ENCODE data around the gene FAM199X. TPM values are rescaled to one million over a fixed set of nuclear protein-coding genes. Genes with fewer than 3 reads are reported as not detected.

The FAM199X gene
- total RNA-seq (16.1 TPM), polyA plus RNA-seq (1 to 10 TPM; 7.8 to 9.9 (median 8.5) TPM)

- DNase-seq, result peak; percentile 77 to 86 (median 82)
- ATAC-seq (ENCODE audit: low read depth in 2 of 2), result peak; percentile 96 to 99
Measured at GRCh38 chrX:104165894-104166734, at the start of gene FAM199X. Gene FAM199X (plus strand): TSS chrX:104166453. CDS start chrX:104166786, 333 bp downstream.

DNA sequence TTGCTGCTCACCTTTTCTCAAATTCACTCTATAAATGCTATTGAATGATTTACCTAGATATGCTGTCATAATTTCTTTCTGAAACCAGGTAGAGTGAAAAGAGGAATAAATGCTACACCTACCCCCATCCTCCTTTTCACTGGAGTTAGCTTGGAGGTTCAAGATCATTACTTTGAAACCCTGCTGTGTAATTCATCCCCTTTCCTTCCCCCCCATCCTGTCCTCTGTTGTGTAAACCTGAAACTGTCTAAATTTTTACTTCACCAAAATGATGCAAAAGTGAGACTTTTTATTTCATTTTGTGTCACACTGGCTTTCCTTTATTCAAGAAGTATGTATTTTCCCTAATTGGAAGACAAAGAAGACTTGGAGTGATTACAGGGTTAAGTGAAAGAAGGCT lies 48.5 kb upstream of the FAM199X start:
- Histone ChIP-seq H3K9me3 (ENCODE audit: control insufficient read depth in 2 of 2, low read length in 2 of 2) (no peaks in the 10 kb centered on the region), H3K27ac (ENCODE audit: insufficient read depth, low read length, poor library complexity, severe bottlenecking) (no peak overlapping the region), H3K27me3 (ENCODE audit: control insufficient read depth, insufficient read depth, low read length) (no peaks in the 10 kb centered on the region), H3K4me1 (ENCODE audit: control insufficient read depth, insufficient read depth, low read length, poor library complexity, severe bottlenecking) (peaks cover 18% of the 10 kb centered on the region), H3K4me3 (ENCODE audit: low read depth, low read length) (no peak overlapping the region), H3K36me3 (ENCODE audit: control insufficient read depth, insufficient read depth, low read length) (no peaks in the 10 kb centered on the region)
- H3K4me1 Mint-ChIP-seq, result peaks cover 16 to 54% (median 31%) of the 10 kb centered on the region in 4 donors
- no peaks in the 10 kb centered on the region for H3K27me3 Mint-ChIP-seq
- ATAC-seq (ENCODE audit: low read depth in 2 of 2) (no peak), DNase-seq (no peak)
- H3K27ac Mint-ChIP-seq, result peak overlapping the region in 1 of 3 donors; percentile 56
- H3K4me3 Mint-ChIP-seq, result peak overlapping the region in 1 of 4 donors; percentile 69
- peaks cover 0 to 2% (median 0%) of the 10 kb centered on the region in 7 donors for H3K9me3 Mint-ChIP-seq
- no peaks in the 10 kb centered on the region for H3K36me3 Mint-ChIP-seq

More at GRCh38 chrX:104165894-104166734, at the start of gene FAM199X:
- peaks cover 14% of the 10 kb centered on the region for H3K4me1 ChIP-seq (ENCODE audit: control insufficient read depth, insufficient read depth, low read length, poor library complexity, severe bottlenecking)
- no peaks in the 10 kb centered on the region for H3K9me3 Mint-ChIP-seq
- H3K36me3 ChIP-seq (ENCODE audit: control insufficient read depth, insufficient read depth, low read length), result peaks cover 2% of the 10 kb centered on the region
- H3K4me1 Mint-ChIP-seq, result peaks cover 10 to 39% (median 27%) of the 10 kb centered on the region in 4 donors
- peak within 1 kb of the TSS; percentile 88 to 98 (median 90) for H3K4me3 Mint-ChIP-seq
- no peaks in the 10 kb centered on the region for H3K9me3 ChIP-seq (ENCODE audit: control insufficient read depth in 2 of 2, low read length in 2 of 2)
- peak within 1 kb of the TSS; percentile 71 for H3K27ac ChIP-seq (ENCODE audit: insufficient read depth, low read length, poor library complexity, severe bottlenecking)
- H3K27me3 Mint-ChIP-seq, result no peaks in the 10 kb centered on the region
- peak within 1 kb of the TSS; percentile 90 to 98 (median 90) for H3K27ac Mint-ChIP-seq
- no peaks in the 10 kb centered on the region for H3K27me3 ChIP-seq (ENCODE audit: control insufficient read depth, insufficient read depth, low read length)
- H3K4me3 ChIP-seq (ENCODE audit: low read depth, low read length), result peak within 1 kb of the TSS; percentile 76
- peaks cover 3% of the 10 kb centered on the region for H3K36me3 Mint-ChIP-seq

DNA sequence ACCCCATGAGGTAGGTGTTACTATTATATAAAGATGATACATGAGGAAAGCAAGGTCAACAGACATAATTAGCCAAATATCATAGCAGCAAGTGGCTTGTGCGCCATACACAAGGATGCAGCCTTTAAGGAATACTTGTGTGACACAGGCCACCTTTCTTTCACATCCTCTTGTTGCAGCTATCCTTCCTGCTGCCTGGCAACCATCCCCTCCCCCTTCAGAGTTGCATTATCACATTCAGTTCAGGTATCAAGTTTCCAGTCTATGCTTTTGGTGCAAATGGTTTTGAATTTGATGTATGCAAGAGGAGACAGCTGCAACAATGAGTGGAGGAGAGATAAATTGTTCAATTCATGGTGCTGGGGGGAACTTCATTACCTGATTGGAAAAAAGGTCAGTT lies 47.5 kb upstream of the FAM199X start:
- Mint-ChIP-seq H3K4me3 (no peak overlapping the region), H3K27me3 (no peaks in the 10 kb centered on the region), H3K36me3 (no peaks in the 10 kb centered on the region), H3K9me3 (peaks cover 0 to 2% (median 0%) of the 10 kb centered on the region in 7 donors), H3K27ac (no peak overlapping the region), H3K4me1 (peaks cover 20 to 55% (median 34%) of the 10 kb centered on the region in 4 donors)
- DNase-seq (no peak), ATAC-seq (ENCODE audit: low read depth in 2 of 2) (no peak)
- no peak overlapping the region for H3K4me3 ChIP-seq (ENCODE audit: low read depth, low read length)
- H3K27me3 ChIP-seq (ENCODE audit: control insufficient read depth, insufficient read depth, low read length), result no peaks in the 10 kb centered on the region
- no peaks in the 10 kb centered on the region for H3K9me3 ChIP-seq (ENCODE audit: control insufficient read depth in 2 of 2, low read length in 2 of 2)
- H3K36me3 ChIP-seq (ENCODE audit: control insufficient read depth, insufficient read depth, low read length), result no peaks in the 10 kb centered on the region
- H3K4me1 ChIP-seq (ENCODE audit: control insufficient read depth, insufficient read depth, low read length, poor library complexity, severe bottlenecking), result peaks cover 18% of the 10 kb centered on the region
- H3K27ac ChIP-seq (ENCODE audit: insufficient read depth, low read length, poor library complexity, severe bottlenecking), result no peak overlapping the region

DNA sequence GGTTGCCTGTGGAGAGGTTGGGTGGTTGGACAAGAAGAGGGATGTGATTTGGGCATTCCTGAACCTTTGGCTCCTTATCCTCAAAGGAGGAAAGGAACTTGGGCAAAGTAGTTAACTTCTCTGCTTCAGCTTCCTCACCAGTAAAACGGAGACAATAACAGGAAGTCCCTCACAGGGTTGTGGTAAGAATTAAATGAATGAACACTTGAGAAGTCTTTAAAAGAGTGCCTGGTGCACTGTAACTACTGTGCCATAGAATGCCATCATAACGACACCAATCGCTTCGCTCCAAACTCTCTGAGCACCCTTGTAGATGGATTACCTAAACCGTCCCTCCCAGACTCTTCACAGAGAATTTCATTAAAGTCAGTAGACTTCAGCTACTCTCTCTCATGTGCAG lies 43.4 kb upstream of the FAM199X start:
- Mint-ChIP-seq H3K4me1 (peaks cover 20 to 59% (median 34%) of the 10 kb centered on the region in 4 donors), H3K9me3 (peaks cover 0 to 2% (median 0%) of the 10 kb centered on the region in 7 donors), H3K27me3 (no peaks in the 10 kb centered on the region), H3K36me3 (no peaks in the 10 kb centered on the region), H3K27ac (peak overlapping the region; percentile 91 to 96 (median 94)), H3K4me3 (peak overlapping the region; percentile 55 to 78 (median 65))
- DNase-seq, result peak in 2 of 3 donors; percentile 32 to 75
- H3K9me3 ChIP-seq (ENCODE audit: control insufficient read depth in 2 of 2, low read length in 2 of 2), result no peaks in the 10 kb centered on the region
- no peaks in the 10 kb centered on the region for H3K27me3 ChIP-seq (ENCODE audit: control insufficient read depth, insufficient read depth, low read length)
- peaks cover 22% of the 10 kb centered on the region for H3K4me1 ChIP-seq (ENCODE audit: control insufficient read depth, insufficient read depth, low read length, poor library complexity, severe bottlenecking)
- peak overlapping the region; percentile 42 for H3K4me3 ChIP-seq (ENCODE audit: low read depth, low read length)
- peak overlapping the region; percentile 51 for H3K27ac ChIP-seq (ENCODE audit: insufficient read depth, low read length, poor library complexity, severe bottlenecking)
- H3K36me3 ChIP-seq (ENCODE audit: control insufficient read depth, insufficient read depth, low read length), result no peaks in the 10 kb centered on the region
- ATAC-seq (ENCODE audit: low read depth in 2 of 2), result peak; percentile 90 to 94

DNA sequence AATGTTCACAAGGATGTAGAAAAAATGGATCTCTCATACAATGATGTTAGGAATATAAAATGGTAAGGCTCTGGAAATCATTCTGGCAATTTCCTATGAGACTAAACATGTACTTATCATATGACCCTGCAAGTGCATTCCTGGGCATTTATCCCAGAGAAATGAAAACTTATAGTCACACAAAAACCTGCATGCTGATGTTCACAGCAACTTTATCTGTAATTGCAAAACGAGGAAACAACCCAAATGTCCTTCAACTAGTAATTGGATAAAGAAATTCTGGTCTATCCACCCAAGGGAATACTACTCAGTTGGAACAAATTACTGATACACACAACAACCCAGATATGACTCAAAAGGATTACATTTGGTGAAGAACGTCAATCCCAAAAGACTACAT lies 39.4 kb upstream of the FAM199X start:
- H3K9me3 ChIP-seq (ENCODE audit: control insufficient read depth in 2 of 2, low read length in 2 of 2), result no peaks in the 10 kb centered on the region
- peaks cover 10% of the 10 kb centered on the region for H3K36me3 ChIP-seq (ENCODE audit: control insufficient read depth, insufficient read depth, low read length)
- peaks cover 22% of the 10 kb centered on the region for H3K4me1 ChIP-seq (ENCODE audit: control insufficient read depth, insufficient read depth, low read length, poor library complexity, severe bottlenecking)
- no peaks in the 10 kb centered on the region for H3K36me3 Mint-ChIP-seq
- H3K27me3 ChIP-seq (ENCODE audit: control insufficient read depth, insufficient read depth, low read length), result no peaks in the 10 kb centered on the region
- ATAC-seq (ENCODE audit: low read depth in 2 of 2) (no peak), DNase-seq (no peak)
- H3K4me1 Mint-ChIP-seq, result peaks cover 16 to 50% (median 31%) of the 10 kb centered on the region in 4 donors
- peak overlapping the region; percentile 12 to 89 (median 29) for H3K27ac Mint-ChIP-seq
- peak overlapping the region; percentile 26 for H3K4me3 ChIP-seq (ENCODE audit: low read depth, low read length)
- H3K27ac ChIP-seq (ENCODE audit: insufficient read depth, low read length, poor library complexity, severe bottlenecking), result no peak overlapping the region
- H3K4me3 Mint-ChIP-seq, result peak overlapping the region in 2 of 4 donors; percentile 7 to 51
- H3K9me3 Mint-ChIP-seq, result peaks cover 0 to 1% (median 0%) of the 10 kb centered on the region in 7 donors
- H3K27me3 Mint-ChIP-seq, result no peaks in the 10 kb centered on the region

GRCh38 chrX:104130808-104131207 lies 35.4 kb upstream of the FAM199X start:
- Histone ChIP-seq H3K9me3 (ENCODE audit: control insufficient read depth in 2 of 2, low read length in 2 of 2) (no peaks in the 10 kb centered on the region), H3K27me3 (ENCODE audit: control insufficient read depth, insufficient read depth, low read length) (no peaks in the 10 kb centered on the region), H3K4me3 (ENCODE audit: low read depth, low read length) (no peak overlapping the region), H3K4me1 (ENCODE audit: control insufficient read depth, insufficient read depth, low read length, poor library complexity, severe bottlenecking) (peaks cover 11% of the 10 kb centered on the region), H3K27ac (ENCODE audit: insufficient read depth, low read length, poor library complexity, severe bottlenecking) (no peak overlapping the region), H3K36me3 (ENCODE audit: control insufficient read depth, insufficient read depth, low read length) (peaks cover 10% of the 10 kb centered on the region)
- no peaks in the 10 kb centered on the region for H3K27me3 Mint-ChIP-seq
- H3K9me3 Mint-ChIP-seq, result no peaks in the 10 kb centered on the region
- DNase-seq (no peak), ATAC-seq (ENCODE audit: low read depth in 2 of 2) (no peak)
- H3K36me3 Mint-ChIP-seq, result no peaks in the 10 kb centered on the region
- H3K27ac Mint-ChIP-seq, result no peak overlapping the region
- H3K4me3 Mint-ChIP-seq, result no peak overlapping the region
- H3K4me1 Mint-ChIP-seq, result peaks cover 6 to 32% (median 22%) of the 10 kb centered on the region in 4 donors

GRCh38 chrX:104134583-104135261 lies 31.5 kb upstream of the FAM199X start:
- H3K4me3 ChIP-seq (ENCODE audit: low read depth, low read length), result no peak overlapping the region
- no peaks in the 10 kb centered on the region for H3K27me3 ChIP-seq (ENCODE audit: control insufficient read depth, insufficient read depth, low read length)
- no peak for DNase-seq
- no peak overlapping the region for H3K27ac ChIP-seq (ENCODE audit: insufficient read depth, low read length, poor library complexity, severe bottlenecking)
- Mint-ChIP-seq H3K9me3 (no peaks in the 10 kb centered on the region), H3K27me3 (no peaks in the 10 kb centered on the region), H3K4me1 (peaks cover 0 to 23% (median 18%) of the 10 kb centered on the region in 4 donors), H3K4me3 (no peak overlapping the region), H3K27ac (peak overlapping the region; percentile 11 to 32 (median 28)), H3K36me3 (no peaks in the 10 kb centered on the region)
- H3K4me1 ChIP-seq (ENCODE audit: control insufficient read depth, insufficient read depth, low read length, poor library complexity, severe bottlenecking), result peaks cover 8% of the 10 kb centered on the region
- no peaks in the 10 kb centered on the region for H3K9me3 ChIP-seq (ENCODE audit: control insufficient read depth in 2 of 2, low read length in 2 of 2)
- H3K36me3 ChIP-seq (ENCODE audit: control insufficient read depth, insufficient read depth, low read length), result peaks cover 10% of the 10 kb centered on the region
- ATAC-seq (ENCODE audit: low read depth in 2 of 2), result no peak
